Activated CD8-positive, alpha-beta T cell treated with anti-CD3 and anti-CD28 coated beads for 36 hours (primary cell): ENCODE data around the gene ADAMTS17. TPM values are rescaled to one million over a fixed set of nuclear protein-coding genes. Genes with fewer than 3 reads are reported as not detected.

Experiments
- ATAC-seq: fragments of 200-7000 bp; cut with Tn5 transposase; one replicate; pipeline ENCODE4 v1.10.0; 2021; ENCODE audit warnings: mild to moderate bottlenecking, moderate library complexity
- CTCF ChIA-PET: fragments of 350-600 bp; sonication (Branson Sonifier 250); formaldehyde crosslinking; loops from one replicate; lab custom pipeline; 2021; ENCODE audit warnings: antibody characterized with exemption; lab: Charles Lee
- POLR2A ChIA-PET: fragments of 350-600 bp; sonication (Branson Sonifier 250); formaldehyde crosslinking; loops from one replicate; lab custom pipeline; 2021; ENCODE audit warnings: antibody characterized with exemption; lab: Charles Lee
- DNase-seq: peaks from one replicate; pipeline ENCODE4 v3.0.0-alpha.2; 2020
- H3K27ac Mint-ChIP-seq: one replicate; pipeline ENCODE4 v1.8.0; 2021; ENCODE audit warnings: mild to moderate bottlenecking, mixed read lengths
- H3K27me3 Mint-ChIP-seq: one replicate; pipeline ENCODE4 v1.8.0; 2021; ENCODE audit warnings: mixed read lengths
- H3K36me3 Mint-ChIP-seq: one replicate; pipeline ENCODE4 v1.8.0; 2021; ENCODE audit warnings: low read depth, mixed read lengths
- H3K4me1 Mint-ChIP-seq: one replicate; pipeline ENCODE4 v1.8.0; 2021; ENCODE audit warnings: low read depth, mixed read lengths
- H3K4me3 Mint-ChIP-seq: one replicate; pipeline ENCODE4 v1.8.0; 2021; ENCODE audit warnings: mild to moderate bottlenecking, moderate library complexity, mixed read lengths
- H3K9me3 Mint-ChIP-seq: one replicate; pipeline ENCODE4 v1.8.0; 2021; ENCODE audit warnings: mixed read lengths
- intact Hi-C: fragments of 100-400 bp; cut with micrococcal nuclease; formaldehyde crosslinking; loops from one replicate; pipeline ENCODE4 v1.10.0; 2022
- total RNA-seq, 2 experiments: library from RNA; stranded (reverse); gene quantifications; one replicate each; pipeline ENCODE4 v1.2.3, GENCODE V29; 2021
- TF ChIP-seq, protein P1 (sequence below): fragments of 200-600 bp; IDR thresholded peaks from one replicate; pipeline ENCODE4 v1.8.0; 2022; ENCODE audit warnings: antibody characterized with exemption, mild to moderate bottlenecking

The ADAMTS17 gene
- total RNA-seq, 2 experiments from 2014 or later, result 0.60 to 1.5 TPM

DNA sequence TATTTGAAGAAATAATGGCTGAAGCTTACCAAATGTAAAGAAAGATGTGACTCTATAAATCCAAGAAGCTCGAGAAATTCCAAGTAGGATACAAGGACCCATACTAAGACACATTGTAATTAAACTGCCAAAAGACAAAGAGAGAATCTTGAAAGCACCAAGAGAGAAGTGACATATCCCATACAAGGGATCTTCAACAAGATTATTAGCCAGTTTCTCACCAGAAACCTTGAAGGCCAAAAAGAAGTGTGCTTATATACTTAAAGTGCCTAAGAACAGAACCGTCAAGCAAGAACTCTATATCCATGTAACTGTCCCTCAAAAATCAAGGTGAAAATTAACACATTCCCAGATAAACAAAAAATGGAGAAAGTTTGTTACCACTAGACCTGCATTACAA is 220.5 kb downstream of the ADAMTS17 start:
- H3K27ac Mint-ChIP-seq, result no peak overlapping the region
- ChIA-PET POLR2A (no interaction called here), CTCF (no interaction called here)
- H3K4me3 Mint-ChIP-seq, result no peak overlapping the region
- TF ChIP-seq, protein P1, sequence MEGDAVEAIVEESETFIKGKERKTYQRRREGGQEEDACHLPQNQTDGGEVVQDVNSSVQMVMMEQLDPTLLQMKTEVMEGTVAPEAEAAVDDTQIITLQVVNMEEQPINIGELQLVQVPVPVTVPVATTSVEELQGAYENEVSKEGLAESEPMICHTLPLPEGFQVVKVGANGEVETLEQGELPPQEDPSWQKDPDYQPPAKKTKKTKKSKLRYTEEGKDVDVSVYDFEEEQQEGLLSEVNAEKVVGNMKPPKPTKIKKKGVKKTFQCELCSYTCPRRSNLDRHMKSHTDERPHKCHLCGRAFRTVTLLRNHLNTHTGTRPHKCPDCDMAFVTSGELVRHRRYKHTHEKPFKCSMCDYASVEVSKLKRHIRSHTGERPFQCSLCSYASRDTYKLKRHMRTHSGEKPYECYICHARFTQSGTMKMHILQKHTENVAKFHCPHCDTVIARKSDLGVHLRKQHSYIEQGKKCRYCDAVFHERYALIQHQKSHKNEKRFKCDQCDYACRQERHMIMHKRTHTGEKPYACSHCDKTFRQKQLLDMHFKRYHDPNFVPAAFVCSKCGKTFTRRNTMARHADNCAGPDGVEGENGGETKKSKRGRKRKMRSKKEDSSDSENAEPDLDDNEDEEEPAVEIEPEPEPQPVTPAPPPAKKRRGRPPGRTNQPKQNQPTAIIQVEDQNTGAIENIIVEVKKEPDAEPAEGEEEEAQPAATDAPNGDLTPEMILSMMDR, result no peak
- peaks cover 16% of the 10 kb centered on the region for H3K9me3 Mint-ChIP-seq
- no peak for DNase-seq
- no peaks in the 10 kb centered on the region for H3K27me3 Mint-ChIP-seq
- H3K36me3 Mint-ChIP-seq, result peaks cover 16% of the 10 kb centered on the region
- H3K4me1 Mint-ChIP-seq, result no peaks in the 10 kb centered on the region
- intact Hi-C loops, result no loop called here
- ATAC-seq, result no peak

DNA sequence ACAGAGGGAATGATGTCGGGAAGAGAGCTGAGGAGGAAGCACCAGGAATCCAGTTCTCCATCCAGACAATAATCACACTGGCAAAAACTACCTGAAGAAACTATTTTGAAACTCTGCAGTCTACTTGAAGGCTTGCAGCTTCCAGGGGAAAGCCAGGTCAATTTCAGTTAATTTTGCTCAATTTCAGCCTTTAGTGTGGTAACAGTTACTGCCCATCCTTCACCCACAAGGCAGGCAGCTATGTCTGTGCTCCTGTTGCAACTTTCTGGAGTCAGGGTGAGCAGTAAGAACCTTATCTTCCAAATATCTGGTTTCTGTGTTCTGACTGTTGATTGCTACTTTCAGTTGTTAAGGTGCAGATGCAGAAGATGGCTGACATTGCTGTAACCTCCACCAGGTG is 221.7 kb downstream of the ADAMTS17 start:
- peaks cover 16% of the 10 kb centered on the region for H3K36me3 Mint-ChIP-seq
- no peak overlapping the region for H3K4me3 Mint-ChIP-seq
- CTCF ChIA-PET, result no interaction called here
- intact Hi-C loops, result no loop called here
- DNase-seq, result no peak
- H3K9me3 Mint-ChIP-seq, result peaks cover 16% of the 10 kb centered on the region
- POLR2A ChIA-PET, result no interaction called here
- TF ChIP-seq, protein P1, result no peak
- H3K27me3 Mint-ChIP-seq, result no peaks in the 10 kb centered on the region
- ATAC-seq, result no peak
- H3K27ac Mint-ChIP-seq, result no peak overlapping the region
- H3K4me1 Mint-ChIP-seq, result no peaks in the 10 kb centered on the region

DNA sequence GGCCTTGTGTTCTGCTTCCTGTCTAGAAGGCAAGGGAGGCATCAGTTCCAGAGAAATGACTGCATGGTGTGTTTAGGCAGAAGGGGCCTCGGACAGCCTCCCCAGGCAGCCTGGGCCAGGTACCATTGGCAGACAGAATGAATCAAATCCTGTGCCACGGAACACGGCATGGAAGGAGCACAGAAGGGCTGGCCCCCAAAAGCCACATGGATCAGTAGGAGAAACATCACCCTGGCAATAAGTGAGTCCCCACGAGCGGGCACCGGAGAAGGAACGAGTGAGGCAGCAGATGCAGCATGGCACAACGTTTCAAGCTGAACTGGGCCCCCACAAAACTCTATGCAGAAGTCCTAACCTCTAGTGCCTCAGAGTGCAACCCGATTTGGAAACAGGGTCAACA is 223.2 kb downstream of the ADAMTS17 start:
- DNase-seq, result no peak
- Mint-ChIP-seq H3K4me1 (peaks cover 4% of the 10 kb centered on the region), H3K36me3 (peaks cover 16% of the 10 kb centered on the region), H3K9me3 (peaks cover 16% of the 10 kb centered on the region), H3K27ac (no peak overlapping the region), H3K27me3 (no peaks in the 10 kb centered on the region), H3K4me3 (no peak overlapping the region)
- intact Hi-C loops, result no loop called here
- ATAC-seq, result no peak
- ChIA-PET CTCF (no interaction called here), POLR2A (no interaction called here)
- TF ChIP-seq, protein P1, result no peak

DNA sequence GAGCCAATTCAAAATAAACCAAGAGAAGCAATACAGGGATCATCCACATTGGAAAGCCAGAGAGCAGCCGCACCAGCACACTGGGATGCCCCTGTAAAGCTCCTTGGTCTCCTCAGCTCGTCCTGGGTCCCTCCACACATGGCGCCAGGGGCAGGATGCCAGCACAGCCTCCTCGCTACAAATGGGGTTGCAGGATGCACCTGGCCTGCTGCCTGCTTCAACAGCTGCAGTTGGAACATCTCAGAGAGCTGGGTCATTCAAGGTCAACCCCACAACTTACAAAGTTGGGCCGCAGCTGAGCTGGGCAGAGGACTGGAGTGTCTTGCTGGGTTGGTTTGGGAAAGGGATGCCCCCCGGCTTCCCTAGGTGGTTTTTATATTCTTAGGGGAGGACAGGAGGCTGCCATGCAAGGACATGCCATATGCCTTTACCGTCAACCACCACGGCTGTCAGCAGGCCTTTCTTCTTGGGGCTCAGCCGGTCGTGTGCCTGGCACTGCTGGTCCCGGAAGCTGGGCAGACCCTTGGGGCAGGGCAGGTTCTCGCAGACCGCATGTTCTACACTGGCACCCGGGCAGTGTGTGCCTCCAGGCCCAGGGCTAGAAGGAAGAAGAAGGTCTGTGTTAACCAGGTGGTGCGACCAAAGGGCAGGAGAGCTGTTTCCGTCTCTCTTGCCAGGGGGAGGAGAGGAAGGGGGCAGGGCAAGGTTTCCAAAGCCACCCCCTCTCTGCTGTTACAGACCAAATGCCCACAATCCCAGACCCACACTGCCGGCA is 225.2 kb downstream of the ADAMTS17 start:
- Mint-ChIP-seq H3K27ac (no peak overlapping the region), H3K27me3 (no peaks in the 10 kb centered on the region), H3K4me3 (no peak overlapping the region), H3K4me1 (peaks cover 15% of the 10 kb centered on the region), H3K36me3 (peaks cover 11% of the 10 kb centered on the region), H3K9me3 (peaks cover 8% of the 10 kb centered on the region)
- TF ChIP-seq, protein P1, result no peak
- POLR2A ChIA-PET, result no interaction called here
- DNase-seq, result no peak
- CTCF ChIA-PET, result interaction anchor here (0.8 kb wide), 1 partner anchor 222 kb away, joined by 3 read pairs; no protein-coding TSS in a partner anchor
- intact Hi-C loops, result no loop called here
- no peak for ATAC-seq

DNA sequence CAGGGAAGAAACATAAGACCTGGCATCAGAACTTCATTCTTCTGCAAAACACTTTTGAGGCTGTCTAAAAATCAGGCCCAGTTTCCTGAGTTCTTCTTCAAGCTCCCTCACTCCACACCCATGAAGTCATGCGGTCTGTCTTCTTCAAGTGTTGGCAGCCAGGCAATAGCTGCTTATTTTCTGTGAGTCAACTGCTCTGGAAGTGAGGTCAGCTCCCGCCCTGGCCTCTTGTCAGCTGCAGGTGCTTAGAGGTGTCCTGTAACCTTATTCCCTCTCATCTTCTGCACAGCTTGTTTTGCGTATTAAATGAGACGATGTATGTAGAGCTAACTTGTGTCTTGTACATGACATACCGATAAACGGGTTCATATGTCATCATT is 226.1 kb downstream of the ADAMTS17 start:
- ChIA-PET CTCF (interaction anchor here (0.8 kb wide), 1 partner anchor 223 kb away, joined by 3 read pairs; no protein-coding TSS in a partner anchor), POLR2A (no interaction called here)
- Mint-ChIP-seq H3K27ac (no peak overlapping the region), H3K36me3 (peaks cover 3% of the 10 kb centered on the region), H3K27me3 (no peaks in the 10 kb centered on the region), H3K4me3 (no peak overlapping the region), H3K9me3 (peaks cover 2% of the 10 kb centered on the region), H3K4me1 (peaks cover 24% of the 10 kb centered on the region)
- no peak for ATAC-seq
- DNase-seq, result no peak
- intact Hi-C loops, result no loop called here
- TF ChIP-seq, protein P1, result no peak
